DMS53 treated with DMSO at 0.1 percent for 48 hours (cell line): ENCODE results near the gene KLHL40.
"Not testable (repeated sequence)": the region's sequence is repeated elsewhere in the genome, so short reads cannot be mapped to it uniquely, and the experiment has no call there.

Experiments
- DNase-seq: peaks from one replicate; lab custom pipeline; 2025; ENCODE audit not compliant: unreplicated experiment; lab: John Stamatoyannopoulos, UW

The KLHL40 gene

GRCh38 chr3:42721690-42722089 lies 36.4 kb downstream of the KLHL40 start:
- no peak for DNase-seq

- not testable (repeated sequence) for DNase-seq
Measured at GRCh38 chr3:42722442-42722841, 37.1 kb downstream of the KLHL40 start.

DNA sequence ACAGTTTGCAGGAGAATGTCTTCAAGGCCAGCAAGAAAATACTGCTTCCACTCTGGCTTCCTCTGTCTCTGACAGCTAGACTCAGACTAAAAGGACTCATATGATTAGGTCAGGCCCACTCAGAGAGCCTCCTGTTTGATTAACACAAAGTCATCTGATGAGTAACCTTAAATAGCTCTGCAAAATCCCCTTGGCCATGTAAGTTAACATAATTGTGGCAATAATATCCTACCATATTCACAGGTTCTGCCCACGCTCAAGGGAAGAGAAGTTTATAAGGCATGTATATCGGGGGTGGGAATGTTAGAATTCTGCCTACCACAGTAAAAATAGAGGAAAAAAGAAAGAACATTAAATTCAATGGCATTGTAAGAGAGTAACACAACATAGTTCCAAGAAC lies 37.9 kb downstream of the KLHL40 start:
- DNase-seq = no peak

GRCh38 chr3:42725454-42725853 lies 40.1 kb downstream of the KLHL40 start:
- DNase-seq = no peak

GRCh38 chr3:42728056-42728455 lies 42.7 kb downstream of the KLHL40 start:
- DNase-seq = no peak

DNA sequence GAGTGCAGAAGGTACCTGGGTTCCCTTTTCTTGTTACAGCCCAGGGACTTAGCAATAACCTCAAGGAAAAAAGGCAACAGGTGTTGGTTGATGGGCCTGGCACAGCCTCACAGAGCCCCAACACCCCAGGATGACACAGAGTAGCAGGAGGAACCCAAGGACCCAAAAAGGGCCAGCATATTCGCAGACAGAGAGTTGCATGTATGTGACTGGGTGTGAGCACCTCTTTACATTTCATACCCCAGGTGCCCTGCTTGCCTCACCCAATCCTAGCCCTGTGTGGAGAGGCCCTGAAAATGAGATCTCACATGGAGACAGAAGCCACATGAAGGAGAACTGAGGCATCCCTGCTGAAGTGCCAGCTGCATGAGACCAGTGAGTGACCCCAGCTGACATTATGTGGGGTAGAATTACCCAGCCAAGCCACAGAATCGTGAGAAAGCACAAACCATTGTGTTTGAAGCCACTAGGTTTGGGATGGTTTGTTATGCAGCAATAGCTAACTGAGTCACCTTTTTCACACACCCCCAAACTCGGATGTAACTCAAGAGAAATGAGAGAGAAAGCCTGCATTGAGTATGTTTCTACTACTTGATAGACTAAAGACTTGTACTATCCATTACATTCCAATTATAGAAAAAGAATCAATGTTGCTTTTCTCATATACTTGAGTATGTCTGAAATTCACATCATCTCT lies 43.5 kb downstream of the KLHL40 start:
- DNase-seq = no peak

GRCh38 chr3:42729404-42730145 lies 44.2 kb downstream of the KLHL40 start:
- no peak for DNase-seq

DNA sequence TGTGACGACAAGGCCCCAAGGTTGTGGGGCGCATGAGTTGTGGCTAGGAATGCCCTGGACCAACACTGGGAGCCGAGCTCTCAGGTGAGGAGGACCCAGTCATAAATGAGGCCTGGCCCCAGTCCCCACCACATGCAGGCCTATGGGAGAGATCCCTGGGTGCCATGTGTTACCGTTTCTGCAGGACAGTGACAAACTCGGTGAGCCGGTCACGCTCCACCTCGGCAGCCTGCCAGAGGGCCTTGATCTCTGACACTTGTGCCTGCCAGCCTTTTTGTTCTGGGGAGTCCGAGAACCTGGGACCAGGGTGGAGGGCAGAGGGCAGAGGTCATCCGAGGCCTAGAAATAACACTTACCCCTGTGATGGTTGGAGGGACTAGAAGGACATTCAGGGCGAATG lies 45.0 kb downstream of the KLHL40 start:
- DNase-seq = no peak

GRCh38 chr3:42730706-42731420 lies 45.5 kb downstream of the KLHL40 start:
- no peak for DNase-seq

GRCh38 chr3:42731476-42732195 lies 46.3 kb downstream of the KLHL40 start:
- no peak for DNase-seq

GRCh38 chr3:42732196-42732828 lies 47.0 kb downstream of the KLHL40 start:
- no peak for DNase-seq

- no peak for DNase-seq
Measured at GRCh38 chr3:42732829-42733459, 47.6 kb downstream of the KLHL40 start.

DNA sequence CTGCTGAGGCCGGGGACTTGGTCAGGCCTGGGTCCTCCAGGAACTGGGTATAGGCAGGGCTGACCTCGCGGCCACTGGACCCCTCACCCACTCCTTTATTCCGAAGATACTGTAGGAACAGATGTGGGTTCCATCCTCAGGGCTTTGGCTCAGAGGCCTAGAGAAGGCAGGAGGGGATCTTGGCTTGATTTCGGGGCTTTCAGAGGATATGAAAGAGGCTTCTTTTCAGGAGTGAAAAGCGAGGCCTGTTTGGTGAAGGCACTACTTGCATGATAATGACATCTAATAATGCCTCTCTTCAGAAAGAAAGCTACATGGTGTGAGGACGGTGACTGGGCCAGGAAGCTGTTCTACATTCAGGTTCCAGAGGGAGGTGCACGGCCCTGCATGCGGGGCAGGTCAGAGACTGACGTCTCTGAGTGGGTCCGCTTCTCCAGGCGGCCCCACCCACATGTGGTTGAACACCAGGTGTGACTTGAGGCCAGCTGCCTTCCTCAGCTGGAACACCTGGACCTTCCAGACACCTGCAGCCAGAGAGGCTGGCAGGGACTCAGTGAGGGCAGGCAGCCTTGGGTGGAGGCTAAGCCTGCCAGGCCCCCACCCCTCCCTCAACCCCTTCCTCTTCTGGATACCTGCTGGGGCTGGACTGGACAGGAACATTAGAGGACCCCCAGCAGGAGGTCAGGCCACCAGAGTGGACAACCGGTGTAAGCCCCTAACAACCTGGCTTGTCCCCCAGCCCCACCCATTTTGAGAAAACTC lies 48.3 kb downstream of the KLHL40 start:
- no peak for DNase-seq

DNA sequence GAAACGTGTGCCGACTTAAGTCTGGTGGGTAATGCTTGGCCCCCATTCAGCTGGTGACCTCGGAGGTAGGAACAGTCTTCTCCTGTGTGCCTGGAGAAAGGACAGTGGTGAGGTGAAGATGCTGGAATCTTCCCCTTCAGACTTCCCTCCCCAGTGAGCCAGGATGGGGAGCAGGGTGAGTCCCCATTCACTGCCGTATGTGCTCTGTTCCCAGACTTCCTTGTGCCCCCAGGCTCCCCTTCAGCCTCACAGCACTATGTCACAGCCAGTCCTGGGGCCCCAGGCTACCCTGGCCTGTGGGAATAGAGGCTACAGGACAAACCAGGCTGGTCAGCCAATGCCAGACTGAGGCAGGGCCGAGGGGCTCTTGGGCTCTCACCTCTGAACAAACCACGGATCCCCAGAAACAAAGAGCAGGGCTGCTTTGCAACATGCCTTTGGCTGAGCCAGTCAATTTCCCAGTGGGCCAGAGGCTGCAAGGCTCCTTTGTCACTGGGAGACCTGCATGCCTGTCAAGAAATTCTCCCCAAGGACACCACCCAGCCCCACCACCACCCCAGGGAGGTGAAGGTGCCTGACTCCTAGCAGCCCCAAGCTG lies 49.0 kb downstream of the KLHL40 start:
- no peak for DNase-seq

DNA sequence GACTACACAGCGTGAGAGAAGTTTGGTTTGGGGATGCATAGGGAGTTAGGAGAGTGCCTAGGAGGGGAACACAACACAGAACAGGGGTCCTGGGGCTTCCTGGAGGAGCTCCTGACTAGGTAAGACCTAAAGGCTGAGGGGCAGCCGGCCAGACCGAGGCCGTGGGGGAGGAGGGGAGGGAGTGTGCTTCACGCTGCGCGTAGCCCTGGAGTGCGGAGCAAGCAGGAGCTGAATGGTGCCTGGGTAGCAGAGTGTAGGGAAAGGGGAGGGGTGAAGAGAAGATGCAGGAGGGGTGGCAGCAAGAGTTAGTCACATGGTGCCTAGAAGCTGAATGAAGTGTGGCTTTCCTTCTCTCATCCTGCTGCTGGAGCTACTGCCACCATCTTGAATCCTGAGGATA lies 49.7 kb downstream of the KLHL40 start:
- DNase-seq = no peak

- DNase-seq = no peak
Measured at GRCh38 chr3:42735615-42736014, 50.3 kb downstream of the KLHL40 start.

DNA sequence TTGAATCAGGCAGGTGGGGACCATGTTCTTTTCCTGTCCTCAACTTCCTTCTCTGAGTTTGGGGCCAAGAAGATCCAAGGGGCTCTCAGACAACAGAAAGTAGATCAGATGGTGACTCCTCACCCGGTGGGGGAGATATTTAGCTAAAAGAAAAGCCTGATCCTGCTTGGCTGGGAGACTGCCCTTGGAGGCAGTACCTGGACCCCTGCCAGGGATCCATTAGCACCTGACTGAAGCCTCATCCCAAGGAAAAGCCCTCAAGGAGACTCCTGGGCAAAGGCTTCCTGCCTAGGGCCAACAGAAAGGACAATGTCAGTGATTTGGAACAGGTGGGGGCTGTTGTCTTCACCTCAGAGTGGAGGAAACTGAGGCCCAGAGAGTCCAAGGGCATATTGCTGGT lies 50.7 kb downstream of the KLHL40 start:
- no peak for DNase-seq

- DNase-seq = no peak
Measured at GRCh38 chr3:42736531-42736930, 51.2 kb downstream of the KLHL40 start.

DNA sequence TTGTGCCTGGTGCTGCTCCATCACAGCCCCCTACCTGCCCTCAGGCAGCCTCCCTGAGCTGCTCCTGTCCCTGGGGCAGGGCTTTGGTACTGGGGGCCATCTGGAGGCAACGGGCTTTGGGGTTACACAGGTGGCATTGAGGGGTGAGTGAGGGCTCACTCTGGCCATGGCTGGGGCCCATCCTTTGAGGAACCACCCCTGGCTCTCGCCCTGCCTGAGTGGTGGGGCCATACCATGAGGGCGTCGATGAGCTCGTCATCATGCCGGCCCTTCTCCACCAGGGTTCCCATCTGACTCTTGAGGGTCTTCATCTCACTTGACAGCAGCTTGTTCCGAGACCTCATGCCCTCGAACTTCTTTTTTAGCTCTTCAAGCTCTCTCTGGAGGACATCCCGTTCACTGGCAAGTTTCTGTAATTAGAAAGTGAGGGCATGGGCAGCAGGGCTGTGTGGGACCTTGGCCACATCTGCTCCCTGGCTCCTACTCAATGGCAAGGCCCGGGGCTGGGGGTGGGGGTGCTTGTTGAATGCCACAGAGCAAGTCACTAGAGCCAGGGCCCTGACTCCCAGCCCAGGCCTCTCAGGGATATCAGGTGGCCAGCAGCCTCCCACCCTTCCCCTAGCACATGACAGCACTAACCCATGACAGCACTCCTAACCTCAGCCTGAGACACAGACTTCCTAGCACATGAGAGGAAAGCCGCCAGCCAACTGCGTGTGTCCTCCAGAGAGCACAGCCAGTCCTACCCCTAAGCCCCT lies 54.2 kb downstream of the KLHL40 start:
- DNase-seq = no peak
